Upper lobe of left lung (tissue), 6 donors: ENCODE results near the gene PXMP4. TPM values are rescaled to one million over a fixed set of nuclear protein-coding genes. Genes with fewer than 3 reads are reported as not detected.
A peak's percentile ranks its signal among the peaks of the same experiment; 100 is the strongest.

Source experiments
- ATAC-seq, 2 donors: fragments of 200-7000 bp; cut with Tn5 transposase; one replicate each; pipeline ENCODE4 v1.9.1; 2022; ENCODE audit warnings: mild to moderate bottlenecking in 2 of 2, moderate library complexity in 2 of 2; ENCODE audit not compliant: low FRiP score in 2 of 2
- DNase-seq, 2 donors: peaks; one replicate each; pipeline ENCODE4 v3.0.0-alpha.2; 2019 to 2020
- H3K27ac ChIP-seq, 4 donors: fragments of 200-600 bp; sonication (generic); one replicate each; pipeline ENCODE4 v1.5.1; 2016 to 2019
- H3K27me3 ChIP-seq, 4 donors: fragments of 200-600 bp; sonication (generic); one replicate each; pipeline ENCODE4 v1.5.1; 2017 to 2019
- H3K36me3 ChIP-seq, 4 donors: fragments of 200-600 bp; sonication (generic); one replicate each; pipeline ENCODE4 v1.5.1; 2016 to 2019
- H3K4me1 ChIP-seq, 4 donors: fragments of 200-600 bp; sonication (generic); one replicate each; pipeline ENCODE4 v1.5.1; 2018 to 2019
- H3K4me3 ChIP-seq, 4 donors: fragments of 200-600 bp; sonication (generic); one replicate each; pipeline ENCODE4 v1.5.1; 2017 to 2019; ENCODE audit warnings: mild to moderate bottlenecking in 2 of 4, moderate library complexity in 1 of 4
- H3K9me3 ChIP-seq, 4 donors: fragments of 200-600 bp; sonication (generic); one replicate each; pipeline ENCODE4 v1.5.1; 2018 to 2019
- CTCF ChIP-seq, 6 experiments: fragments of 450-650 bp in 4 of 6; fragments of 200-600 bp in 2 of 6; sonication (generic) in 2 of 6; IDR thresholded peaks; one replicate each; pipeline ENCODE4 v1.5.1; 2016 to 2019; ENCODE audit warnings: antibody characterized with exemption in 6 of 6
- EP300 ChIP-seq, 4 donors: sonication (generic); formaldehyde crosslinking; IDR thresholded peaks; one replicate each; pipeline ENCODE4 v1.5.1; 2017; ENCODE audit warnings: antibody characterized with exemption in 4 of 4, control low read depth in 2 of 4
- POLR2A ChIP-seq, 4 donors: fragments of 450-650 bp; IDR thresholded peaks; one replicate each; pipeline ENCODE4 v1.5.1; 2016 to 2017; ENCODE audit warnings: antibody characterized with exemption in 4 of 4, mild to moderate bottlenecking in 2 of 4
- POLR2AphosphoS5 ChIP-seq, 2 donors: sonication (generic); formaldehyde crosslinking; IDR thresholded peaks; one replicate each; pipeline ENCODE4 v1.5.1; 2017; ENCODE audit warnings: antibody characterized with exemption in 2 of 2
- WGBS, 2 donors: methylation state at CpG; one replicate each; pipeline ENCODE4 v1.1.5; 2017 to 2018; 5-methylcytosine and 5-hydroxymethylcytosine counted together
- total RNA-seq, 6 donors: library from RNA; depleted of rRNA in 4 of 6; stranded (reverse); fragments of >200 nt in 4 of 6; gene quantifications; one replicate each; pipeline versions ENCODE4 v1.1.0 to v1.2.1, GENCODE V29; 2016 to 2021
- donor health status: DM: no; HTN: no; CAD: no; lungs with moderate emphysema.
- donor health status: DM: no; HTN: yes; CAD: no; lungs with severe emphysema.

The PXMP4 gene, protein sequence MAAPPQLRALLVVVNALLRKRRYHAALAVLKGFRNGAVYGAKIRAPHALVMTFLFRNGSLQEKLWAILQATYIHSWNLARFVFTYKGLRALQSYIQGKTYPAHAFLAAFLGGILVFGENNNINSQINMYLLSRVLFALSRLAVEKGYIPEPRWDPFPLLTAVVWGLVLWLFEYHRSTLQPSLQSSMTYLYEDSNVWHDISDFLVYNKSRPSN
- 10 to 100 TPM; 18.4 to 80.2 (median 29.8) TPM for total RNA-seq

DNA sequence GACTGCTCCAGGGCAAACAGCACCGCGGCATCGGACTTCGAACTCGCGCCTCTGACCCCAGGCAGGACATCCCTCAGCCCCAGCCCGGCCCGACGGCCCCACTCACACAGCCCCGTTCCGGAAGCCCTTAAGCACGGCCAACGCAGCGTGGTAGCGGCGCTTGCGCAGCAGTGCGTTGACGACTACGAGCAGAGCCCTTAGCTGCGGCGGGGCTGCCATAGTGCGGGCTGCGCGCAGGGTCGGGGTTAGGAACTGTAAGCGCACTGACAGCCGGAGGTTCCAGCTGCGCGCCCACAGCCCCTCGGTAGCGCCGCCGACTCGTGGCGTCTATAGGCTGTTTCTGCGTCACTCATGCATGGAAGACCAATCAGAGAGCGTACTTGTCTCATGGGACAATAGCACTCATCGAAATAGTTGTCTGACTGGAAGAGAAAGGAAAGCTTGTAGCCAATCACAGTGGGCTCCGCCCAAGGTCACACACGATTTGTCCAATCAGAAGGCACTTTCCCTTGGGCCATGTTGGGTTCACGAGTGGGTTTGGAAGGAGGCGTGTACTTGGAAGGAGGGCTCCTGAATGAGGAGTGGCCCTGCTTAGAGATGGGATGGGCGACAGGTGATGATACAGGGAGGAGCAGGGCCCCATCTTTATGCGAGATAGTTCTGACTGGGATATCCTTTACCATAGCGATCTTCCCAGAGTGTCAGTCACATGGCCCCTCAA is at the start of gene PXMP4:
PXMP4 (minus strand) TSS at position 322 of the 721 bp plus-strand sequence; CDS start at position 219, 103 bp downstream.
- peak within 1 kb of the TSS; percentile 60 to 96 (median 76) for H3K4me3 ChIP-seq
- H3K27ac ChIP-seq: peak within 1 kb of the TSS; percentile 70 to 90 (median 81)
- WGBS, 2 donors: 2 to 6% methylated on average over 10 to 21 of the region's 46 CpGs

GRCh38 chr20:33769043-33769442 is 48.9 kb upstream of the PXMP4 start:
- no peak for DNase-seq
- Histone ChIP-seq H3K9me3 (no peaks in the 10 kb centered on the region), H3K4me3 (no peak overlapping the region), H3K36me3 (peaks cover 0 to 35% (median 19%) of the 10 kb centered on the region in 4 donors), H3K4me1 (no peaks in the 10 kb centered on the region), H3K27ac (no peak overlapping the region), H3K27me3 (no peaks in the 10 kb centered on the region)
- no peak for TF ChIP-seq POLR2AphosphoS5 (IDR thresholded peaks at IDR 0.05)
- no peak for ATAC-seq
- 87 to 96% methylated on average over 3 to 4 of the region's 4 CpGs for WGBS, 2 donors

More for the DNA sequence above, at the start of gene PXMP4:
- no peaks in the 10 kb centered on the region for H3K36me3 ChIP-seq
- peak in 1 of 4 donors; percentile 85 for TF ChIP-seq POLR2A (IDR thresholded peaks at IDR 0.05)
- TF ChIP-seq CTCF (IDR thresholded peaks at IDR 0.05): peak in 1 of 6 experiments; percentile 22
- peak; percentile 34 to 64 for TF ChIP-seq POLR2AphosphoS5 (IDR thresholded peaks at IDR 0.05)
- TF ChIP-seq EP300 (IDR thresholded peaks at IDR 0.05): no peak
- no peaks in the 10 kb centered on the region for H3K9me3 ChIP-seq
- peak; percentile 95 to 99 for ATAC-seq
- peaks cover 9 to 31% (median 16%) of the 10 kb centered on the region in 4 donors for H3K4me1 ChIP-seq
- peak; percentile 94 to 95 for DNase-seq
- no peaks in the 10 kb centered on the region for H3K27me3 ChIP-seq

GRCh38 chr20:33767777-33768138 is 47.6 kb upstream of the PXMP4 start:
- H3K36me3 ChIP-seq: peaks cover 0 to 35% (median 17%) of the 10 kb centered on the region in 4 donors
- H3K9me3 ChIP-seq: no peaks in the 10 kb centered on the region
- no peak for DNase-seq
- no peaks in the 10 kb centered on the region for H3K4me1 ChIP-seq
- no peak overlapping the region for H3K27ac ChIP-seq
- TF ChIP-seq POLR2AphosphoS5 (IDR thresholded peaks at IDR 0.05) (no peak), POLR2A (IDR thresholded peaks at IDR 0.05) (no peak), CTCF (IDR thresholded peaks at IDR 0.05) (no peak), EP300 (IDR thresholded peaks at IDR 0.05) (no peak)
- ATAC-seq: no peak
- no peaks in the 10 kb centered on the region for H3K27me3 ChIP-seq
- WGBS, 2 donors: 98 to 100% methylated on average over 2 of the region's 2 CpGs
- no peak overlapping the region for H3K4me3 ChIP-seq

DNA sequence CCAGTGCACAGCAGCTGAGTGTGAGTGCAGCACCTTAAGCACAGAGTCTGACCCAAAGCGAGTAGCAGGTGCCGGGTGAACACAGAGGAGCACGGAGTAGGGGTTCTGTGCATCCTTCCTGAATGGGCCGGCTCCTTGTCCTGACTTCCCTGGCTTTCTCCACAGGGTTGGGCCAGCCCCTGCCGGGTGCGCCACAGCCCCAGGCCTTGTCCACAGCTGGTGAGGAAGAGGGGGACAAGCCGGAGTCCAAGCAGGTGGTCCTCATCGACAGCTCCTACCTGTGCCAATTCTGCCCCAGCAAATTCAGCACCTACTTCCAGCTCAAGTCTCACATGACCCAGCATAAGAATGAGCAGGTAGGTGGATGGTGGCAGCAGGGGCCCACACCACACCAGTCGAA is 46.6 kb upstream of the PXMP4 start:
- H3K36me3 ChIP-seq: peaks cover 0 to 40% (median 20%) of the 10 kb centered on the region in 4 donors
- 99% methylated on average over 9 of the region's 9 CpGs; no CpG with 5 or more reads in 1 of the 2 donors for WGBS, 2 donors
- no peak overlapping the region for H3K4me3 ChIP-seq
- TF ChIP-seq EP300 (IDR thresholded peaks at IDR 0.05): no peak
- TF ChIP-seq CTCF (IDR thresholded peaks at IDR 0.05): no peak
- no peak for TF ChIP-seq POLR2AphosphoS5 (IDR thresholded peaks at IDR 0.05)
- TF ChIP-seq POLR2A (IDR thresholded peaks at IDR 0.05): no peak
- H3K9me3 ChIP-seq: no peaks in the 10 kb centered on the region
- H3K4me1 ChIP-seq: no peaks in the 10 kb centered on the region
- peak in 1 of 2 donors; percentile 53 for ATAC-seq
- peak in 1 of 2 donors; percentile 56 for DNase-seq
- H3K27ac ChIP-seq: no peak overlapping the region
- H3K27me3 ChIP-seq: no peaks in the 10 kb centered on the region

- Histone ChIP-seq H3K36me3 (peaks cover 0 to 47% (median 24%) of the 10 kb centered on the region in 4 donors), H3K27me3 (no peaks in the 10 kb centered on the region), H3K4me3 (no peak overlapping the region), H3K9me3 (no peaks in the 10 kb centered on the region), H3K4me1 (no peaks in the 10 kb centered on the region), H3K27ac (no peak overlapping the region)
- no peak for DNase-seq
- no peak for ATAC-seq
- TF ChIP-seq POLR2AphosphoS5 (IDR thresholded peaks at IDR 0.05): no peak
- TF ChIP-seq CTCF (IDR thresholded peaks at IDR 0.05): no peak
- no peak for TF ChIP-seq EP300 (IDR thresholded peaks at IDR 0.05)
- TF ChIP-seq POLR2A (IDR thresholded peaks at IDR 0.05): no peak
- 97% methylated on average over 5 of the region's 5 CpGs for WGBS, 2 donors
Observed at GRCh38 chr20:33765592-33765991, 45.5 kb upstream of the PXMP4 start.
